Prostate gland (tissue), 2 donors: ENCODE results near the gene TSC22D1.

ENCODE experiments used
- POLR2AphosphoS5 ChIP-seq: sonication (generic); formaldehyde crosslinking; IDR thresholded peaks from one replicate; pipeline ENCODE4 v1.6.1; 2017; ENCODE audit warnings: antibody characterized with exemption
- TF ChIP-seq, protein P1 (sequence below), 4 experiments: fragments of 200-600 bp in 2 of 4; fragments of 450-650 bp in 2 of 4; sonication (generic) in 2 of 4; IDR thresholded peaks; 1 replicate in 3 of 4; 2 replicates in 1 of 4; pipeline ENCODE4 v1.5.1; 2016 to 2019; ENCODE audit warnings: antibody characterized with exemption in 4 of 4, mild to moderate bottlenecking in 2 of 4, moderate library complexity in 2 of 4

DNA sequence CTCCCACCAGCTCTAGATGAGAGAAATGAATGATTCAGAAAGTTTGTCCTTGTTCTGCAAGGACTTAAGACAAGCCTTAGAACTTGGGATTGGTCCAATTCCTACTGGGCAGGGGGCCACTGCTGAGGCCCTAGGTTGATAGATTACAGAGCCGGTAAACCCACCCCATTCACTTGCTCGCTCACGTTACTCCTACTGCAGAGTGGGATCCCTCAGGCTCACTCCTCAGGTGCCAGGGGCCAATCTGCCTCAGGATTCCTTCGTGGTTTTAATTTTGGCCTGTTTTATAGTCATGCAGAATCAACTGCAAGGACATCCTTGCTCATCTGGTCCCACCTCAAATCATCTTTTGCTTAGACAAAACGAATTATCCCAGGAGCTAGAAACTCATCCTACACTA is 143.5 kb downstream of the TSC22D1 start:
- peak; percentile 5 for TF ChIP-seq POLR2AphosphoS5
- TF ChIP-seq, protein P1, sequence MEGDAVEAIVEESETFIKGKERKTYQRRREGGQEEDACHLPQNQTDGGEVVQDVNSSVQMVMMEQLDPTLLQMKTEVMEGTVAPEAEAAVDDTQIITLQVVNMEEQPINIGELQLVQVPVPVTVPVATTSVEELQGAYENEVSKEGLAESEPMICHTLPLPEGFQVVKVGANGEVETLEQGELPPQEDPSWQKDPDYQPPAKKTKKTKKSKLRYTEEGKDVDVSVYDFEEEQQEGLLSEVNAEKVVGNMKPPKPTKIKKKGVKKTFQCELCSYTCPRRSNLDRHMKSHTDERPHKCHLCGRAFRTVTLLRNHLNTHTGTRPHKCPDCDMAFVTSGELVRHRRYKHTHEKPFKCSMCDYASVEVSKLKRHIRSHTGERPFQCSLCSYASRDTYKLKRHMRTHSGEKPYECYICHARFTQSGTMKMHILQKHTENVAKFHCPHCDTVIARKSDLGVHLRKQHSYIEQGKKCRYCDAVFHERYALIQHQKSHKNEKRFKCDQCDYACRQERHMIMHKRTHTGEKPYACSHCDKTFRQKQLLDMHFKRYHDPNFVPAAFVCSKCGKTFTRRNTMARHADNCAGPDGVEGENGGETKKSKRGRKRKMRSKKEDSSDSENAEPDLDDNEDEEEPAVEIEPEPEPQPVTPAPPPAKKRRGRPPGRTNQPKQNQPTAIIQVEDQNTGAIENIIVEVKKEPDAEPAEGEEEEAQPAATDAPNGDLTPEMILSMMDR (IDR thresholded peaks at IDR 0.05) = no peak
